ENCODE data around the gene ACOXL.

GRCh38 chr2:110773401-110773921, 41.1 kb downstream of the ACOXL start:
- TF ChIP-seq CTCF (IDR thresholded peaks at IDR 0.05; ENCODE audit: low read depth, low read length, poor library complexity, severe bottlenecking) = no peak
- no peak for TF ChIP-seq EZH2phosphoT487 (IDR thresholded peaks at IDR 0.05; ENCODE audit: borderline replicate concordance, low read length)
